ENCODE data around the gene CLSTN2. TPM values are rescaled to one million over a fixed set of nuclear protein-coding genes. Genes with fewer than 3 reads are reported as not detected.

Gene CLSTN2
- polyA plus RNA-seq, 3 donors, result not detected

- no peaks in the 10 kb centered on the region for H4K20me1 ChIP-seq (ENCODE audit: insufficient read depth, low read length)
- H3K27ac Mint-ChIP-seq, result no peak overlapping the region
- no CpG with 5 or more reads among the region's 3 CpGs for WGBS (ENCODE audit: insufficient coverage)
- no peaks in the 10 kb centered on the region for H3K79me2 ChIP-seq (ENCODE audit: insufficient read depth, low read length)
- H3K4me2 ChIP-seq (replicated peaks; ENCODE audit: extremely low read depth, low read length, poor library complexity, severe bottlenecking), result no peak overlapping the region
- no peaks in the 10 kb centered on the region for H3K4me1 Mint-ChIP-seq
- no peak for DNase-seq
- no peaks in the 10 kb centered on the region for H3K27me3 ChIP-seq (ENCODE audit: control insufficient read depth in 2 of 2, insufficient read depth in 2 of 2, low read length in 2 of 2)
- no peak overlapping the region for H3K9ac ChIP-seq (ENCODE audit: insufficient read depth, low read length, poor library complexity, severe bottlenecking)
- H3K27ac ChIP-seq (ENCODE audit: low read depth in 1 of 2, low read length in 2 of 2), result no peak overlapping the region
- no peaks in the 10 kb centered on the region for H3K36me3 ChIP-seq (replicated peaks in 1 of 2; ENCODE audit: control insufficient read depth in 1 of 2, insufficient read depth in 2 of 2, low read length in 2 of 2)
- H3K4me1 ChIP-seq (ENCODE audit: control insufficient read depth in 1 of 2, insufficient read depth in 2 of 2, low read length in 2 of 2), result no peaks in the 10 kb centered on the region
- no peak for TF ChIP-seq CTCF (IDR thresholded peaks at IDR 0.05)
- H2AFZ ChIP-seq (ENCODE audit: insufficient read depth, low read depth, low read length, poor library complexity, severe bottlenecking), result no peak overlapping the region
- peaks cover 0 to 2% (median 2%) of the 10 kb centered on the region in 3 donors for H3K27me3 Mint-ChIP-seq (ENCODE audit: low read depth in 3 of 3)
- H3K4me3 Mint-ChIP-seq, result no peak overlapping the region
- no peak overlapping the region for H3K4me3 ChIP-seq (replicated peaks in 1 of 3; ENCODE audit: low read depth in 2 of 3, low read length in 3 of 3)
- H3K36me3 Mint-ChIP-seq, result no peaks in the 10 kb centered on the region
- no peaks in the 10 kb centered on the region for H3K9me3 ChIP-seq (replicated peaks in 1 of 2; ENCODE audit: control insufficient read depth in 1 of 2, insufficient read depth in 1 of 2, low read length in 2 of 2)
- H3K9me3 Mint-ChIP-seq, result peaks cover 0 to 4% (median 0%) of the 10 kb centered on the region in 7 donors
- intact Hi-C loops (cut with micrococcal nuclease), result no loop called here
Observed at GRCh38 chr3:140270329-140270728, 335.3 kb downstream of the CLSTN2 start.

DNA sequence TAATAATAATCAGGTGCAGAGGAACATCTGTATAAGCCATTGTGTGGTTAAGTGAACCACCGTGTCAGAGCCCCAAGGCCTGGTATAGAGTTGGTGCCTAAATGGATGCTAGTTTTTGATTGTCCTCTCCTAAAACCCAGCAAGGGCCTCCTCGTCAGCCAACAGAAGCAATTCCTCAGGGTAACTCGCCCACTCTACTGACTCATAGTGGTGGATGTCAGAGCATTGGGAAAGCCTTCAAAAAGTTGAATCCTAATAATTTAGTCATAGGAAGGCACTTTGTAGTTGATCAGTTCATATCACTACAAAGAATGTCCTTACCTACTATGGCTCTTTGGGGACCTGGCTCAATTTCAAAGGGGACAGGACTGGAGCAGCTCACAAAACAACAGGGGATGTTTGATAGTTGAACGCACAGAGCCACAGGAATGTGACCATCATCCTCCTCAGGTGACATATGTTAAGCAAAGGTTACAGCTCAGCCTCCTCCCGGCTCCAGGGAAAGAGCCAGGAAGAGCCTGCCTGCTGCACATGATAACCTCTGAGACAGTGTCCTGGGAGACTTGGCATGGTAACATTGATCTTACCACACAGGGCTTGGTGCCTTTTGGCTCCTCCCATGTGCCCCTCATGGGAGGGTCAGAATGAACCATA is 338.7 kb downstream of the CLSTN2 start:
- H3K27ac Mint-ChIP-seq, result no peak overlapping the region
- no peak overlapping the region for H3K9ac ChIP-seq (ENCODE audit: insufficient read depth, low read length, poor library complexity, severe bottlenecking)
- no peak overlapping the region for H3K4me3 Mint-ChIP-seq
- peaks cover 0 to 4% (median 4%) of the 10 kb centered on the region in 3 donors for H3K27me3 Mint-ChIP-seq (ENCODE audit: low read depth in 3 of 3)
- intact Hi-C loops (cut with micrococcal nuclease), result no loop called here
- no peak overlapping the region for H3K4me2 ChIP-seq (replicated peaks; ENCODE audit: extremely low read depth, low read length, poor library complexity, severe bottlenecking)
- TF ChIP-seq CTCF (IDR thresholded peaks at IDR 0.05), result no peak
- H3K4me3 ChIP-seq (replicated peaks in 1 of 3; ENCODE audit: low read depth in 2 of 3, low read length in 3 of 3), result no peak overlapping the region
- no peaks in the 10 kb centered on the region for H3K79me2 ChIP-seq (ENCODE audit: insufficient read depth, low read length)
- no peaks in the 10 kb centered on the region for H3K9me3 ChIP-seq (replicated peaks in 1 of 2; ENCODE audit: control insufficient read depth in 1 of 2, insufficient read depth in 1 of 2, low read length in 2 of 2)
- 75% methylated on average over 2 of the region's 5 CpGs for WGBS (ENCODE audit: insufficient coverage)
- H2AFZ ChIP-seq (ENCODE audit: insufficient read depth, low read depth, low read length, poor library complexity, severe bottlenecking), result no peak overlapping the region
- no peaks in the 10 kb centered on the region for H4K20me1 ChIP-seq (ENCODE audit: insufficient read depth, low read length)
- no peaks in the 10 kb centered on the region for H3K36me3 ChIP-seq (replicated peaks in 1 of 2; ENCODE audit: control insufficient read depth in 1 of 2, insufficient read depth in 2 of 2, low read length in 2 of 2)
- no peaks in the 10 kb centered on the region for H3K27me3 ChIP-seq (ENCODE audit: control insufficient read depth in 2 of 2, insufficient read depth in 2 of 2, low read length in 2 of 2)
- no peak overlapping the region for H3K27ac ChIP-seq (ENCODE audit: low read depth in 1 of 2, low read length in 2 of 2)
- no peak for DNase-seq
- H3K9me3 Mint-ChIP-seq, result peaks cover 0 to 4% (median 0%) of the 10 kb centered on the region in 7 donors
- no peaks in the 10 kb centered on the region for H3K4me1 Mint-ChIP-seq
- H3K4me1 ChIP-seq (ENCODE audit: control insufficient read depth in 1 of 2, insufficient read depth in 2 of 2, low read length in 2 of 2), result no peaks in the 10 kb centered on the region
- H3K36me3 Mint-ChIP-seq, result no peaks in the 10 kb centered on the region
